ENCODE results near the gene KRT10. TPM values are rescaled to one million over a fixed set of nuclear protein-coding genes. Genes with fewer than 3 reads are reported as not detected.

The KRT10 gene
- polyA plus RNA-seq, 1 of the 3 experiments (the other 2 are of a cell fraction), result 31.6 TPM

- Histone ChIP-seq H3K27ac (ENCODE audit: low read depth in 2 of 2, low read length in 1 of 2) (no peak overlapping the region), H3K4me3 (ENCODE audit: low read depth in 2 of 2, low read length in 1 of 2) (no peak overlapping the region), H3K36me3 (replicated peaks in 1 of 2; ENCODE audit: control insufficient read depth in 1 of 2, insufficient read depth in 2 of 2, low read length in 1 of 2) (no peaks in the 10 kb centered on the region), H3K4me1 (ENCODE audit: control insufficient read depth in 1 of 2, insufficient read depth in 2 of 2, low read depth in 1 of 2, low read length in 1 of 2) (no peaks in the 10 kb centered on the region), H3K9me3 (no peaks in the 10 kb centered on the region), H2AFZ (ENCODE audit: low read depth) (no peak overlapping the region), H3K4me2 (no peak overlapping the region), H3K79me2 (ENCODE audit: insufficient read depth) (no peaks in the 10 kb centered on the region), H3F3A (replicated peaks; ENCODE audit: insufficient read depth) (no peaks in the 10 kb centered on the region), H3K9me2 (no peaks in the 10 kb centered on the region), H3K9ac (no peak overlapping the region), H3K27me3 (ENCODE audit: insufficient read depth) (no peaks in the 10 kb centered on the region), H4K20me1 (ENCODE audit: insufficient read depth) (no peaks in the 10 kb centered on the region)
- TF ChIP-seq RAD21 (IDR thresholded peaks at IDR 0.05; ENCODE audit: low read length) (no peak), USF1 (IDR thresholded peaks at IDR 0.05; ENCODE audit: borderline replicate concordance, low read depth) (no peak), ELF1 (IDR thresholded peaks at IDR 0.05) (no peak), MEF2A (IDR thresholded peaks at IDR 0.05; ENCODE audit: borderline replicate concordance, low read depth) (no peak), REST (IDR thresholded peaks at IDR 0.05; ENCODE audit: low read depth, low read length) (no peak), IRF3 (IDR thresholded peaks at IDR 0.05; ENCODE audit: low read depth, low read length) (no peak), EP300 (IDR thresholded peaks at IDR 0.05; ENCODE audit: borderline replicate concordance in 1 of 2, low read depth in 1 of 2, low read length in 1 of 2) (no peak), TEAD4 (IDR thresholded peaks at IDR 0.05; ENCODE audit: borderline replicate concordance, insufficient read depth) (no peak), SMC3 (IDR thresholded peaks at IDR 0.05; ENCODE audit: low read depth, low read length) (no peak), CHD2 (IDR thresholded peaks at IDR 0.05; ENCODE audit: low read length, partially characterized antibody) (no peak), JUND (IDR thresholded peaks at IDR 0.05) (no peak), CTCF (IDR thresholded peaks at IDR 0.05) (no peak)
- CTCF ChIA-PET, result no interaction called here
- WGBS (ENCODE audit: low lambda C conversion rate), result 62% methylated on average over 7 of the region's 7 CpGs
- POLR2A ChIA-PET, result no interaction called here
- DNase-seq, result no peak
Observed at GRCh38 chr17:40827746-40828453, 5.5 kb upstream of the KRT10 start.

Measured in SK-N-SH (cell line).